ENCODE measurements around the gene SLC30A3.
"Not testable (repeated sequence)": the region's sequence is repeated elsewhere in the genome, so short reads cannot be mapped to it uniquely, and the experiment has no call there.

The SLC30A3 gene

DNA sequence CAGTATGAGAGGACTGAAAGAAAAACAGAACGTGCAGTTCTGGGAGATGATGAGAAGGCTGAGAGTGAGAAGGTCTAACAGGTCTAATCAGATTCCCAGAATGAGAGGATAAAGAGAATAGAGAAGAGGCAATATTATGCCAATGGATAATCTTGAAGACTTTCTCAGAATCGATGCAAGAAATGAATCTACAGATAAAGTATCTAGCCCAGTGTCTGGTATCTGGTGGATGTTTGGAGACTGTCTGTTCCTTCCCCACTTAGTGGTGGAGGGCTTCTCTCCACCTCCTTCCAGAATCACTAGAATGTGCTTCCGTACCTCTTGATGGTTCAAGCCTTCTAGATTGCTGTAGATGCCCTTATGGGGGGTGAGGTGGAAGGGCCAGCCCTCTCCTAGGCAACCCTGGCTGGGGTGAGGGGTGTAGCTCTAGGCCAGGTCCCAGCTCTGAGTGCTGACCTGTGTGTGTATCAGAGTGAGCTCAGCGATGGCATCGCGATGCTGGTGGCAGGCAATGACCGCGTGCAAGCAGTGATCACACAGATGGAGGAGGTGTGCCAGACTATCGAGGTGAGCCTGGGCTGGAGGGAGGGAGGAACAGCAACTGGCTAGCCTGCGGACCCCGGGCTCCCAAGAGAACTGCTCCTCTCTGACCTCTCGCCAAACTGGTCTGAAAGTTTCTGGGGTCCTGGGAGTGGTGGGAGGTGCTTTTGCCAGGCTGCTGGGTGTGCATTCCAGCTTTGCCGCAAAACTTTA, 41.8 kb upstream of the SLC30A3 start:
- H3K9me3 ChIP-seq (replicated peaks; ENCODE audit: insufficient read depth, low read length) = no peaks in the 10 kb centered on the region
- H3K4me2 ChIP-seq (ENCODE audit: low read depth, low read length) = no peak overlapping the region
- H3K79me2 ChIP-seq (ENCODE audit: low read length) = no peaks in the 10 kb centered on the region
- H3K4me1 ChIP-seq (ENCODE audit: low read length) = no peaks in the 10 kb centered on the region
- H2AFZ ChIP-seq (ENCODE audit: low read length) = no peak overlapping the region
- H3K9ac ChIP-seq (ENCODE audit: low read length) = no peak overlapping the region
- TF ChIP-seq, protein P1, sequence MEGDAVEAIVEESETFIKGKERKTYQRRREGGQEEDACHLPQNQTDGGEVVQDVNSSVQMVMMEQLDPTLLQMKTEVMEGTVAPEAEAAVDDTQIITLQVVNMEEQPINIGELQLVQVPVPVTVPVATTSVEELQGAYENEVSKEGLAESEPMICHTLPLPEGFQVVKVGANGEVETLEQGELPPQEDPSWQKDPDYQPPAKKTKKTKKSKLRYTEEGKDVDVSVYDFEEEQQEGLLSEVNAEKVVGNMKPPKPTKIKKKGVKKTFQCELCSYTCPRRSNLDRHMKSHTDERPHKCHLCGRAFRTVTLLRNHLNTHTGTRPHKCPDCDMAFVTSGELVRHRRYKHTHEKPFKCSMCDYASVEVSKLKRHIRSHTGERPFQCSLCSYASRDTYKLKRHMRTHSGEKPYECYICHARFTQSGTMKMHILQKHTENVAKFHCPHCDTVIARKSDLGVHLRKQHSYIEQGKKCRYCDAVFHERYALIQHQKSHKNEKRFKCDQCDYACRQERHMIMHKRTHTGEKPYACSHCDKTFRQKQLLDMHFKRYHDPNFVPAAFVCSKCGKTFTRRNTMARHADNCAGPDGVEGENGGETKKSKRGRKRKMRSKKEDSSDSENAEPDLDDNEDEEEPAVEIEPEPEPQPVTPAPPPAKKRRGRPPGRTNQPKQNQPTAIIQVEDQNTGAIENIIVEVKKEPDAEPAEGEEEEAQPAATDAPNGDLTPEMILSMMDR (IDR thresholded peaks at IDR 0.05; ENCODE audit: low read length) = no peak
- TF ChIP-seq EZH2 (optimal IDR thresholded peaks at IDR 0.05; ENCODE audit: low read depth, low read length) (no peak), EZH2phosphoT487 (IDR thresholded peaks at IDR 0.05; ENCODE audit: low read length) (no peak)
- no peaks in the 10 kb centered on the region for H3K9me2 ChIP-seq (replicated peaks; ENCODE audit: insufficient read depth, low read length)
- H3F3A ChIP-seq (ENCODE audit: insufficient read depth, low read length) = no peaks in the 10 kb centered on the region
- no peak for DNase-seq
- H3K27ac ChIP-seq (ENCODE audit: low read length) = no peak overlapping the region
- no peaks in the 10 kb centered on the region for H3K27me3 ChIP-seq (replicated peaks; ENCODE audit: insufficient read depth, low read length)
- no peak overlapping the region for H3K4me3 ChIP-seq (ENCODE audit: low read length)
- H3K36me3 ChIP-seq (replicated peaks; ENCODE audit: insufficient read depth, low read length) = no peaks in the 10 kb centered on the region
- H4K20me1 ChIP-seq (ENCODE audit: insufficient read depth, low read length) = no peaks in the 10 kb centered on the region

DNA sequence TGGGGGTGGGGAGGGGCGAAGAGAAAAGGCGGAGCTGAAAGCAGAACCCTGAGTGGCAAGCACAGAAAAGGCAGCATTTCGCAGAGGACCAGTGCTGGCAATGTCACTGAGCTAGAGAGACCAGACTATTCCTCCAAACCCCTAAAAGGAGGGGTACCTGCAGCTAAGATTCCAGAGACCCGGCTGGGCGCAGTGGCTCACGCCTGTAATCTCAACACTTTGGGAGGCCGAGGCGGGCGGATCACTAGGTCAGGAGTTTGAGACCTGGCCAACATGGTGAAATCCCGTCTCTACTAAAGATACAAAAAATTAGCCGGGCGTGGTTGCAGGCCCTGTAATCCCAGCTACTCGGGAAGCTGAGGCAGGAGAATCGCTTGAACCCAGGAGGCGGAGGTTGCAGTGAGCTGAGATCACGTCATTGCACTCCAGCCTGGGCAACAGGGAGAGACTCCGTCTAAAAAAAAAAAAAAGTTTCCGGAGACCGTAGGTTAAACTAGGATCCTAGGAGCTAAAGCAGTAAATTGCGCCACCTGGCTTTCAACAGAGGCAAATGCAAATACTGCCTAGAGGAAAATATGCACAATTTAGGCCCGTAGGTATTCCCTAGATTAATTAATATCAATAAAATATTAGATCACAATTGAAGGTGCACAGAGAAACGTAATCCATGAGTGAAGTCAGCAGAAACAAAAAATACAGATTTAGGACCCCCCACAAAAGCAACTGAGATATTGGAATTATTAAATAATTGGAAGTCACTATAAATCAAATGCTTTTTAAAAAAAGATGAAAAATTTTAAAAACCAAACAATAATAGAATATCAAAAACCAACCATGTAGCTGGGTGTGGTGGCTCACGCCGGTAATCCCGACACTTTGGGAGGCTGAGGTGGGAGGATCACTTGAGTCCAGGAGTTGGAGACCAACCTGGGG, 40.5 kb upstream of the SLC30A3 start:
- H3K27ac ChIP-seq (ENCODE audit: low read length) = no peak overlapping the region
- no peaks in the 10 kb centered on the region for H3K36me3 ChIP-seq (replicated peaks; ENCODE audit: insufficient read depth, low read length)
- no peaks in the 10 kb centered on the region for H3F3A ChIP-seq (ENCODE audit: insufficient read depth, low read length)
- peak; percentile 82 for DNase-seq
- TF ChIP-seq, protein P1 (IDR thresholded peaks at IDR 0.05; ENCODE audit: low read length) = peak; percentile 69
- no peak for TF ChIP-seq EZH2 (optimal IDR thresholded peaks at IDR 0.05; ENCODE audit: low read depth, low read length)
- H3K4me2 ChIP-seq (ENCODE audit: low read depth, low read length) = peak overlapping the region; percentile 44
- H2AFZ ChIP-seq (ENCODE audit: low read length) = peak overlapping the region; percentile 75
- H3K79me2 ChIP-seq (ENCODE audit: low read length) = no peaks in the 10 kb centered on the region
- H3K4me3 ChIP-seq (ENCODE audit: low read length) = peak overlapping the region; percentile 53
- no peaks in the 10 kb centered on the region for H3K9me3 ChIP-seq (replicated peaks; ENCODE audit: insufficient read depth, low read length)
- peak overlapping the region; percentile 25; the same call in 1 of the 2 replicates for H3K9ac ChIP-seq (ENCODE audit: low read length)
- H3K9me2 ChIP-seq (replicated peaks; ENCODE audit: insufficient read depth, low read length) = no peaks in the 10 kb centered on the region
- H3K4me1 ChIP-seq (ENCODE audit: low read length) = no peaks in the 10 kb centered on the region
- no peaks in the 10 kb centered on the region for H3K27me3 ChIP-seq (replicated peaks; ENCODE audit: insufficient read depth, low read length)
- H4K20me1 ChIP-seq (ENCODE audit: insufficient read depth, low read length) = no peaks in the 10 kb centered on the region

GRCh38 chr2:27300606-27301005, 37.8 kb upstream of the SLC30A3 start:
- H3K9me3 ChIP-seq (replicated peaks; ENCODE audit: insufficient read depth, low read length); H3K79me2 ChIP-seq (ENCODE audit: low read length); H3K4me3 ChIP-seq (ENCODE audit: low read length); H3K36me3 ChIP-seq (replicated peaks; ENCODE audit: insufficient read depth, low read length); H3K27me3 ChIP-seq (replicated peaks; ENCODE audit: insufficient read depth, low read length); DNase-seq; H4K20me1 ChIP-seq (ENCODE audit: insufficient read depth, low read length); H3K4me2 ChIP-seq (ENCODE audit: low read depth, low read length); H3K9ac ChIP-seq (ENCODE audit: low read length); H3K9me2 ChIP-seq (replicated peaks; ENCODE audit: insufficient read depth, low read length); H3F3A ChIP-seq (ENCODE audit: insufficient read depth, low read length); H3K27ac ChIP-seq (ENCODE audit: low read length); H2AFZ ChIP-seq (ENCODE audit: low read length); H3K4me1 ChIP-seq (ENCODE audit: low read length): not testable (repeated sequence)

Measured in MM.1S (cell line).